CD4-positive, alpha-beta T cell (primary cell): ENCODE data around the gene ZNF679. TPM values are rescaled to one million over a fixed set of nuclear protein-coding genes. Genes with fewer than 3 reads are reported as not detected.

Experiments used
- ATAC-seq: fragments of 200-7000 bp; cut with Tn5 transposase; one replicate; pipeline ENCODE4 v1.10.0; 2022; ENCODE audit warnings: mild to moderate bottlenecking; ENCODE audit not compliant: poor library complexity
- CTCF ChIA-PET: fragments of 350-600 bp; sonication (Branson Sonifier 250); formaldehyde crosslinking; loops from one replicate; lab custom pipeline; 2021; ENCODE audit warnings: antibody characterized with exemption, inconsistent platforms; lab: Charles Lee
- POLR2A ChIA-PET: fragments of 350-600 bp; sonication (Branson Sonifier 250); formaldehyde crosslinking; loops from one replicate; lab custom pipeline; 2021; ENCODE audit warnings: antibody characterized with exemption, inconsistent platforms; lab: Charles Lee
- DNase-seq, 14 experiments: peaks; one replicate each; pipeline ENCODE4 v3.0.0-alpha.2; 2013 to 2020; ENCODE audit warnings: mixed read lengths in 2 of 14
- H3K27ac ChIP-seq, 2 donors: one replicate each; pipeline versions ENCODE4 v1.5.1 to v1.7.0; 2013; ENCODE audit warnings: low read length in 2 of 2, low read depth in 1 of 2, mild to moderate bottlenecking in 1 of 2
- H3K27me3 ChIP-seq, 2 experiments: 1 replicate in 1 of 2; 2 replicates in 1 of 2; pipeline versions ENCODE4 v1.6.1 to v1.7.0; 2013; ENCODE audit warnings: low read length in 2 of 2, control low read depth in 1 of 2, mild to moderate bottlenecking in 1 of 2, moderate library complexity in 1 of 2; ENCODE audit not compliant: insufficient read depth in 2 of 2, control insufficient read depth in 1 of 2
- H3K36me3 ChIP-seq: one replicate; pipeline ENCODE4 v1.6.1; 2013; ENCODE audit warnings: low read length, control low read depth; ENCODE audit not compliant: insufficient read depth
- H3K4me1 ChIP-seq: one replicate; pipeline ENCODE4 v1.6.1; 2013; ENCODE audit warnings: low read length, control low read depth; ENCODE audit not compliant: insufficient read depth
- H3K4me3 ChIP-seq: one replicate; pipeline ENCODE4 v1.5.1; 2013; ENCODE audit warnings: mild to moderate bottlenecking, low read length, moderate library complexity
- H3K9me3 ChIP-seq, 2 experiments: 1 replicate in 1 of 2; 2 replicates in 1 of 2; pipeline versions ENCODE4 v1.6.1 to v1.7.0; 2013; ENCODE audit warnings: low read length in 2 of 2, mild to moderate bottlenecking in 2 of 2, control low read depth in 1 of 2, moderate library complexity in 1 of 2; ENCODE audit not compliant: control insufficient read depth in 1 of 2, insufficient read depth in 1 of 2
- H3K27ac Mint-ChIP-seq: one replicate; pipeline ENCODE4 v1.8.0; 2020; ENCODE audit warnings: mixed read lengths
- H3K27me3 Mint-ChIP-seq: one replicate; pipeline ENCODE4 v1.8.0; 2021; ENCODE audit warnings: mixed read lengths
- H3K36me3 Mint-ChIP-seq: one replicate; pipeline ENCODE4 v1.8.0; 2021; ENCODE audit warnings: low read depth, mixed read lengths
- H3K4me1 Mint-ChIP-seq: one replicate; pipeline ENCODE4 v1.8.0; 2021; ENCODE audit warnings: low read depth, mixed read lengths
- H3K4me3 Mint-ChIP-seq: one replicate; pipeline ENCODE4 v1.8.0; 2020; ENCODE audit warnings: mild to moderate bottlenecking, mixed read lengths
- H3K9me3 Mint-ChIP-seq: one replicate; pipeline ENCODE4 v1.8.0; 2020; ENCODE audit warnings: mixed read lengths
- CTCF ChIP-seq: fragments of 200-600 bp; IDR thresholded peaks from one replicate; pipeline ENCODE4 v1.8.0; 2022; ENCODE audit warnings: antibody characterized with exemption, mild to moderate bottlenecking
- intact Hi-C, 2 experiments: fragments of 100-400 bp; cut with DNase I in 1 of 2; cut with micrococcal nuclease in 1 of 2; formaldehyde crosslinking; loops; one replicate each; pipeline versions ENCODE4 v1.15.1 to v1.9.0; 2023 to 2025; cut with DNase I, micrococcal nuclease
- total RNA-seq, 174 experiments: library from RNA in 2 of 174; stranded (reverse) in 2 of 174; gene quantifications; one replicate each; pipeline ENCODE4 v1.2.3 and lab custom pipeline; 2021 to 2026

ZNF679 gene
- total RNA-seq, 2 experiments from 2014 or later, result not detected

GRCh38 chr7:64182036-64182790 is 46.1 kb upstream of the ZNF679 start:
- Histone ChIP-seq H3K4me3 (no peak overlapping the region), H3K27ac (no peak overlapping the region), H3K9me3 (peaks cover 0 to 45% of the 10 kb centered on the region in 2 experiments), H3K27me3 (peaks cover 0 to 4% of the 10 kb centered on the region in 2 experiments), H3K36me3 (no peaks in the 10 kb centered on the region), H3K4me1 (peaks cover 7% of the 10 kb centered on the region)
- H3K4me3 Mint-ChIP-seq, result no peak overlapping the region
- H3K4me1 Mint-ChIP-seq, result no peaks in the 10 kb centered on the region
- CTCF ChIA-PET, result no interaction called here
- intact Hi-C loops, result loop anchor here in 1 of 2 experiments (2.0 kb wide), 1 partner anchor 437 kb away; no protein-coding TSS in a partner anchor
- ATAC-seq, result no peak
- DNase-seq, result peak in 1 of 14 experiments; percentile 5
- no peak overlapping the region for H3K27ac Mint-ChIP-seq
- POLR2A ChIA-PET, result no interaction called here
- peaks cover 9% of the 10 kb centered on the region for H3K9me3 Mint-ChIP-seq
- H3K36me3 Mint-ChIP-seq, result no peaks in the 10 kb centered on the region
- no peak for TF ChIP-seq CTCF
- H3K27me3 Mint-ChIP-seq, result peaks cover 14% of the 10 kb centered on the region

GRCh38 chr7:64183126-64183742 is 45.0 kb upstream of the ZNF679 start:
- H3K27ac ChIP-seq, result no peak overlapping the region
- H3K27ac Mint-ChIP-seq, result no peak overlapping the region
- no peaks in the 10 kb centered on the region for H3K4me1 Mint-ChIP-seq
- no peaks in the 10 kb centered on the region for H3K36me3 ChIP-seq
- H3K27me3 ChIP-seq, result peaks cover 0 to 4% of the 10 kb centered on the region in 2 experiments
- POLR2A ChIA-PET, result no interaction called here
- no peak overlapping the region for H3K4me3 ChIP-seq
- H3K36me3 Mint-ChIP-seq, result no peaks in the 10 kb centered on the region
- peaks cover 10% of the 10 kb centered on the region for H3K9me3 Mint-ChIP-seq
- H3K9me3 ChIP-seq, result peaks cover 0 to 55% of the 10 kb centered on the region in 2 experiments
- peaks cover 7% of the 10 kb centered on the region for H3K4me1 ChIP-seq
- intact Hi-C loops, result loop anchor here (1.0 to 2.0 kb wide), 2 partner anchors 436 kb away; no protein-coding TSS in a partner anchor
- CTCF ChIA-PET, result interaction anchor here (1.0 to 1.1 kb wide), 2 partner anchors 436 to 441 kb away, joined by 3 read pairs; no protein-coding TSS in a partner anchor
- TF ChIP-seq CTCF, result peak; percentile 61
- no peak overlapping the region for H3K4me3 Mint-ChIP-seq
- H3K27me3 Mint-ChIP-seq, result peaks cover 14% of the 10 kb centered on the region
- DNase-seq (peak in 12 of 14 experiments; percentile 21 to 65 (median 30)), ATAC-seq (no peak)

GRCh38 chr7:64183827-64184372 is 44.4 kb upstream of the ZNF679 start:
- TF ChIP-seq CTCF, result no peak
- Mint-ChIP-seq H3K36me3 (no peaks in the 10 kb centered on the region), H3K9me3 (peaks cover 13% of the 10 kb centered on the region), H3K27ac (no peak overlapping the region), H3K4me1 (no peaks in the 10 kb centered on the region), H3K4me3 (no peak overlapping the region), H3K27me3 (peaks cover 14% of the 10 kb centered on the region)
- DNase-seq (peak in 1 of 14 experiments; percentile 2), ATAC-seq (no peak)
- intact Hi-C loops, result loop anchor here (1.0 to 2.0 kb wide), 2 partner anchors 435 kb away; no protein-coding TSS in a partner anchor
- H3K27ac ChIP-seq, result no peak overlapping the region
- H3K36me3 ChIP-seq, result no peaks in the 10 kb centered on the region
- ChIA-PET POLR2A (no interaction called here), CTCF (interaction anchor here (1.0 to 1.1 kb wide), 2 partner anchors 435 to 440 kb away, joined by 3 read pairs; no protein-coding TSS in a partner anchor)
- H3K27me3 ChIP-seq, result peaks cover 0 to 4% of the 10 kb centered on the region in 2 experiments
- no peak overlapping the region for H3K4me3 ChIP-seq
- peaks cover 0 to 51% of the 10 kb centered on the region in 2 experiments for H3K9me3 ChIP-seq
- peaks cover 7% of the 10 kb centered on the region for H3K4me1 ChIP-seq
